ENCODE measurements around the gene TMEM131. TPM values are rescaled to one million over a fixed set of nuclear protein-coding genes. Genes with fewer than 3 reads are reported as not detected.

The TMEM131 gene
- total and polyA plus RNA-seq, 5 donors = 11.5 to 32.7 (median 28.8) TPM

DNA sequence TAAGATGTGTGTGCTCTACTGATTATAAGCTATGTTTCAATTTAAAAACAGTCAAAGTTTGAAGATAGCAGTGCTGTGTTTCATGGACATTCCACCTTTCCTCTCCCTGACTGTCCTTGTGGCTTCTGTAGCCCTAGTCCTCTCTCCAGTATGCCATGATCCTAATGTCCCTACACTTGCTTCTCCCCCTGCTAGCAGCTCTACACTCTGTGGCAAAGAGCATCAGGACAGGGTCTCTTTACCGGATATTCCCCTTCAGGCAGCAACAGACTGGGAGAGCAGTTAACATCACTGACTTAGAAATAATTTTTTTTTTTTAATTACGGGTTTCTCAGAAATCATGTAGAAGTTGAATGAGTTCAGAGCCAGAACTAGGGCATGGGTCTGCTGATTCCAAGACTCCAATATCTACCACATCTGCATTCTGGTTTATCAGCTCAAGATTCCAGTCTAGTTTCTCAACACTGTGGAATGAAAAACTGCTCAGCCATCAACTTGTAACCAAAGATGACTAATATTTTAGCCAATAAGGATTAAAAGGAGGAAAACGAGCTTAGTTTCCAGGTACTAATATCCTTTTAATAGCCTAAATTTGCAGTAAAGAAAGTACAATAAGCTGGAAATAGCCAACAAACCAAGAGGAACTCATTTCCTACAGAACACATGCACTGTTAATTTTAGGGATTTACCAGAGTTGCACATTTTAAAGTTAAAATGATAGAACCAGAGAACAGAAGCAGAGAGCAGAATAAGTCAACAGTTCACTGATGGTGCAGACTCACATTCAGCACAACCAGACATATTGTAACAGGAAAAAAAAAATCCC lies 45.2 kb downstream of the TMEM131 start:
- ATAC-seq (no peak), DNase-seq (no peak)
- Histone ChIP-seq H3K27ac (ENCODE audit: low read length) (no peak overlapping the region), H3K27me3 (ENCODE audit: control insufficient read depth, insufficient read depth) (no peaks in the 10 kb centered on the region), H3K9me3 (ENCODE audit: control insufficient read depth, low read length) (no peaks in the 10 kb centered on the region), H3K4me3 (ENCODE audit: low read length) (no peak overlapping the region), H3K4me1 (ENCODE audit: control insufficient read depth, insufficient read depth, low read length) (peaks cover 6% of the 10 kb centered on the region)
- intact Hi-C loops (cut with DNase I) = no loop called here
- WGBS = 61% methylated on average over 3 of the region's 3 CpGs

GRCh38 chr2:97948926-97949325 lies 46.8 kb downstream of the TMEM131 start:
- intact Hi-C loops (cut with DNase I) = no loop called here
- Histone ChIP-seq H3K4me1 (ENCODE audit: control insufficient read depth, insufficient read depth, low read length) (peaks cover 6% of the 10 kb centered on the region), H3K27me3 (ENCODE audit: control insufficient read depth, insufficient read depth) (no peaks in the 10 kb centered on the region), H3K27ac (ENCODE audit: low read length) (no peak overlapping the region), H3K9me3 (ENCODE audit: control insufficient read depth, low read length) (no peaks in the 10 kb centered on the region), H3K4me3 (ENCODE audit: low read length) (no peak overlapping the region)
- DNase-seq = no peak
- 75% methylated on average over 4 of the region's 4 CpGs for WGBS
- no peak for ATAC-seq

DNA sequence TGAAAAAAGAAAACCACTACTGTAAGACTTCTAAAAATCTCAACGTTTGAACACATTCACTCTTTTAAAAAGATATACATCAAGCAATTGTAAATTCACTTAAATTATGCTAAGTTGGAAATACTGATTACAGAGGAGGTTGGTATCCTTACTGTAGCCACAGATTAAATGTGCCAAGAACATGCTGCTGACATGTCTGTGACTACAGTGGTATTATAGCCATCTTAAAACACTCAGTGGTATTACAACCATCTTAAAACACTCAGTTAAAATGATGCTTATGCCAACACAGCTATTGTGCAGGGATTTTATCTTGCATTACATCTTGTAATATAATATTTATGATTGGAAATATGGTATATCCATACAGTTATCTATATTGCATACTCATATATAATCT lies 50.0 kb downstream of the TMEM131 start:
- ATAC-seq (no peak), DNase-seq (no peak)
- Histone ChIP-seq H3K9me3 (ENCODE audit: control insufficient read depth, low read length) (no peaks in the 10 kb centered on the region), H3K4me3 (ENCODE audit: low read length) (no peak overlapping the region), H3K27ac (ENCODE audit: low read length) (no peak overlapping the region), H3K4me1 (ENCODE audit: control insufficient read depth, insufficient read depth, low read length) (no peaks in the 10 kb centered on the region), H3K27me3 (ENCODE audit: control insufficient read depth, insufficient read depth) (no peaks in the 10 kb centered on the region)
- 28% methylated on average over 1 of the region's 1 CpG for WGBS
- intact Hi-C loops (cut with DNase I) = no loop called here

DNA sequence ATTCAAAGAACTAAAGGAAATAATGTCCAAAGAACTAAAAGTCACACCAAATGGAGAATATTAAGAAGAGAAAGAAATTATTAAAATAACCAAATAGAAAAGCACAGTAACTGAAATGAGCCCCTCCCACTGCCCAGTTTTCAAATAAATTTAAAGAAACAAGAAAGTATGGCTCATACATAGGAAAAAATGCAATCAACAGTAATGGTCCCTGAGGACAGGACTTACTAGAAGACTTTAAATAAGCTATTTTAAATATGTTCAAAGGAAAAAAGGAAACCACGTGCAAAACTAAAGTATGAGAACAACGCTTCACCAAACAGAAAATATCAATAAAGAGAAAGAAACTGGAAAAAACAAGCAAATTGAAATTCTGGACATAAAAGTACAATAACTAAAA lies 58.9 kb downstream of the TMEM131 start:
- peaks cover 5% of the 10 kb centered on the region for H3K4me1 ChIP-seq (ENCODE audit: control insufficient read depth, insufficient read depth, low read length)
- no peaks in the 10 kb centered on the region for H3K9me3 ChIP-seq (ENCODE audit: control insufficient read depth, low read length)
- no peak for ATAC-seq
- H3K27ac ChIP-seq (ENCODE audit: low read length) = no peak overlapping the region
- intact Hi-C loops (cut with DNase I) = no loop called here
- 63% methylated on average over 2 of the region's 2 CpGs for WGBS
- DNase-seq = no peak
- no peaks in the 10 kb centered on the region for H3K27me3 ChIP-seq (ENCODE audit: control insufficient read depth, insufficient read depth)
- H3K4me3 ChIP-seq (ENCODE audit: low read length) = no peak overlapping the region

- H3K27me3 ChIP-seq (ENCODE audit: control insufficient read depth, insufficient read depth) = no peaks in the 10 kb centered on the region
- DNase-seq = no peak
- H3K4me1 ChIP-seq (ENCODE audit: control insufficient read depth, insufficient read depth, low read length) = peaks cover 7% of the 10 kb centered on the region
- ATAC-seq = peak; percentile 21 to 31
- no peak overlapping the region for H3K4me3 ChIP-seq (ENCODE audit: low read length)
- H3K9me3 ChIP-seq (ENCODE audit: control insufficient read depth, low read length) = no peaks in the 10 kb centered on the region
- intact Hi-C loops (cut with DNase I) = no loop called here
- 53% methylated on average over 5 of the region's 5 CpGs for WGBS
- H3K27ac ChIP-seq (ENCODE audit: low read length) = peak overlapping the region; percentile 27
These were observed 59.5 kb downstream of the TMEM131 start for GRCh38 chr2:97936199-97936598.

DNA sequence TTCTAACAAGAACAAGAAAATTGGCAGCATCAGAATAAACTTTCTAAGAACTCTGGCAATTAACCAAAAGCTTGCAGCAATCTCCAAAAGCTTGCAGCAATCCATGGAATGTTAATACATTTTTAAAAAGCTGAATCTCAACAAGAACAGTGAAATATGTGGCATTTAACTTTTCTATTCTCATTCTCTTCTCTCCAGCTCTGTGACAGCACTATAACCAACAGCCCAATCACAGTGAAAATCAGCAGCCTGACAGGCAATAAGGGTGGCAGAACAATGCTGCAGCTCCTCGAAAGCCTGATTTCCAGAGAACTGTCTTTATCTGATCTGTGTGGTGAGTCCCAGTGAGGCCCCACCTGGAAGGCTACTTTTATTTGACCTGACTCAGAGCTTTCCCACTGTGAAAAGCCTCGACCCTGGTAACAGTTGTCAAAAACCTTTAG lies 60.0 kb downstream of the TMEM131 start:
- intact Hi-C loops (cut with DNase I) = no loop called here
- H3K27ac ChIP-seq (ENCODE audit: low read length) = peak overlapping the region; percentile 27
- DNase-seq = no peak
- 9% methylated on average over 2 of the region's 2 CpGs for WGBS
- no peak overlapping the region for H3K4me3 ChIP-seq (ENCODE audit: low read length)
- peaks cover 7% of the 10 kb centered on the region for H3K4me1 ChIP-seq (ENCODE audit: control insufficient read depth, insufficient read depth, low read length)
- no peaks in the 10 kb centered on the region for H3K9me3 ChIP-seq (ENCODE audit: control insufficient read depth, low read length)
- ATAC-seq = peak; percentile 31 to 52
- no peaks in the 10 kb centered on the region for H3K27me3 ChIP-seq (ENCODE audit: control insufficient read depth, insufficient read depth)

DNA sequence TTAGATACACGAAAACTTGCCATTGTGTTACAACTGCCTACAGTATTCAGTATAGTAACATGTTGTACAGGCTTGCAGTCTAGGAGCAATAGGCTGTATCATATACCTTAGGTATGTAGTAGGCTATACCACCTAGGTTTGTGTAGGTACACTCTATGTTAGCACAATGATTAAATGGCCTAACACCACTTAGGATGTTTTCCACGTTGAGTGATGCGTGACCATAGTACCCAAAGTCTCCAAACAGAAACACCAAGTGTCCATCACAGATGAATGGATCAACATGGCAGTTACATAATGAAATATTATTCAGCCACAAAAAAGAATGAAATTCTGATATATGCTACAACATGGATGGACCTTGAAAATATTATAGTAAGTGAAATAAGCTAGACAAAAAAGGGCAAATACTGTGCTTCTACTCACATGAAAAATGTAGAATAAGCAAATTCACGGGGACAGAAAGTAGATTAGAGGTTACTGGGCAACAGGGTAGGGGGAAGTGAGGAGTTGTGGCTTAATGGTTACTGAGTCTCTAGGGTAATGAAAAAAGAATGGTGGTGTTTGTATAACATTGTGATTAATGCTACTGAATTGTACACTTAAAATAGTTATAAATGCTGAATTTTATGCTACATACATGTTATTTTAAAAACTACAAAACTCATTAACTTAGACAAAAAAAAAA lies 62.6 kb downstream of the TMEM131 start:
- intact Hi-C loops (cut with DNase I) = no loop called here
- Histone ChIP-seq H3K4me1 (ENCODE audit: control insufficient read depth, insufficient read depth, low read length) (peaks cover 7% of the 10 kb centered on the region), H3K9me3 (ENCODE audit: control insufficient read depth, low read length) (no peaks in the 10 kb centered on the region), H3K27ac (ENCODE audit: low read length) (no peak overlapping the region), H3K27me3 (ENCODE audit: control insufficient read depth, insufficient read depth) (no peaks in the 10 kb centered on the region), H3K4me3 (ENCODE audit: low read length) (no peak overlapping the region)
- 80% methylated on average over 4 of the region's 4 CpGs for WGBS
- no peak for ATAC-seq
- DNase-seq = no peak

DNA sequence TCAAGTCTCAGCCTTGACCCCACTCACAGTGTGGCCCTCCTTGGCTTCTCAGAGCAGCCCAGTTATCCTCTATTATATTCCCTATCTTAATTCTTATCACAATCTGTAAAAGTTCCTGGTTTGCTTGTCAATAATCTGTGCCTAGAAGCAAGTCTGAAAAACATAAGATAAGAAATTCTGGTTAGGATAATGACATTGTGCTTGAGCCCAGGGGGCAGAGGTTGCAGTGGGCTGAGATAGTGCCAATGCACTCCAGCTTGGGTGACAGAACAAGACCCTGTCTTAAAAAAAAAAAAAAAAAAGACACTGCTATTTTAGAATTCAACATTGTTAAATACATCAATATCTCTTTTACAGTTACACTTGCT lies 63.9 kb downstream of the TMEM131 start:
- Histone ChIP-seq H3K4me3 (ENCODE audit: low read length) (no peak overlapping the region), H3K4me1 (ENCODE audit: control insufficient read depth, insufficient read depth, low read length) (peaks cover 7% of the 10 kb centered on the region), H3K9me3 (ENCODE audit: control insufficient read depth, low read length) (no peaks in the 10 kb centered on the region), H3K27me3 (ENCODE audit: control insufficient read depth, insufficient read depth) (no peaks in the 10 kb centered on the region), H3K27ac (ENCODE audit: low read length) (no peak overlapping the region)
- no peak for ATAC-seq
- no peak for DNase-seq
- intact Hi-C loops (cut with DNase I) = no loop called here

- DNase-seq (no peak), ATAC-seq (no peak)
- Histone ChIP-seq H3K27me3 (ENCODE audit: control insufficient read depth, insufficient read depth) (no peaks in the 10 kb centered on the region), H3K4me3 (ENCODE audit: low read length) (no peak overlapping the region), H3K27ac (ENCODE audit: low read length) (no peak overlapping the region), H3K4me1 (ENCODE audit: control insufficient read depth, insufficient read depth, low read length) (peaks cover 7% of the 10 kb centered on the region), H3K9me3 (ENCODE audit: control insufficient read depth, low read length) (no peaks in the 10 kb centered on the region)
- intact Hi-C loops (cut with DNase I) = no loop called here
- WGBS = 60% methylated on average over 3 of the region's 3 CpGs
These were observed 64.5 kb downstream of the TMEM131 start for GRCh38 chr2:97931118-97931857.

DNA sequence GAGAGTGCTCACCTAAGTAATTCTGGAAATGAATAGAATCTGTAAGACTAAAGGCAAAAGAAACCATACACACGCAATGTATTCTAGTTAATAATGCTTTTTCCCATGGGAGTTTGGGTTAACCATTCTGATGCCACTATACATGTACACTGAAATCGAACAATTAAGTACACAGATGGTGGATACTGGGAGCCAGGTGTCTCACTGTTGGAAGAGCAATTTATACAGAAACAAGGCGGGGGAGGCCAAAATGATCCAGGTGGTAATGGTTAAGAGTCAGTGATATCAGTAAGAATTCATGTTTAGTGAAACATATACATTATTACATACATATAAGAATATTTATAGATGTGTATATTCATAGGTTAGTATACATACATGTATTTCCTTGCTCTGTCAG lies 67.2 kb downstream of the TMEM131 start:
- ATAC-seq (no peak), DNase-seq (no peak)
- 96% methylated on average over 3 of the region's 3 CpGs for WGBS
- Histone ChIP-seq H3K27me3 (ENCODE audit: control insufficient read depth, insufficient read depth) (no peaks in the 10 kb centered on the region), H3K4me3 (ENCODE audit: low read length) (no peak overlapping the region), H3K27ac (ENCODE audit: low read length) (no peak overlapping the region), H3K9me3 (ENCODE audit: control insufficient read depth, low read length) (no peaks in the 10 kb centered on the region), H3K4me1 (ENCODE audit: control insufficient read depth, insufficient read depth, low read length) (peaks cover 2% of the 10 kb centered on the region)
- intact Hi-C loops (cut with DNase I) = no loop called here

GRCh38 chr2:97926946-97927345 lies 68.8 kb downstream of the TMEM131 start:
- intact Hi-C loops (cut with DNase I) = no loop called here
- WGBS = 88% methylated on average over 2 of the region's 2 CpGs
- Histone ChIP-seq H3K27ac (ENCODE audit: low read length) (no peak overlapping the region), H3K4me3 (ENCODE audit: low read length) (no peak overlapping the region), H3K4me1 (ENCODE audit: control insufficient read depth, insufficient read depth, low read length) (peaks cover 2% of the 10 kb centered on the region), H3K9me3 (ENCODE audit: control insufficient read depth, low read length) (no peaks in the 10 kb centered on the region), H3K27me3 (ENCODE audit: control insufficient read depth, insufficient read depth) (no peaks in the 10 kb centered on the region)
- ATAC-seq = no peak
- DNase-seq = no peak
